ENCODE results near the gene ALG9.

GRCh38 chr11:111748035-111748804 is 123.2 kb downstream of the ALG9 start:
- TF ChIP-seq POLR2A (IDR thresholded peaks at IDR 0.05; ENCODE audit: low read depth) (no peak), CTCF (IDR thresholded peaks at IDR 0.05) (no peak), EP300 (IDR thresholded peaks at IDR 0.05) (no peak), POLR2AphosphoS5 (IDR thresholded peaks at IDR 0.05) (no peak)

Data from esophagus muscularis mucosa (tissue), 4 donors.